Measurements from ENCODE around the gene PACRG.

GRCh38 chr6:162973980-162974379 lies 246.2 kb downstream of the PACRG start:
- TF ChIP-seq EZH2 (IDR thresholded peaks at IDR 0.05; ENCODE audit: borderline replicate concordance, control insufficient read depth, low read depth, low read length) (no peak), JUNB (IDR thresholded peaks at IDR 0.05) (no peak), NR2C2 (IDR thresholded peaks at IDR 0.05; ENCODE audit: borderline replicate concordance, control insufficient read depth, insufficient read length, low read depth) (no peak), NBN (IDR thresholded peaks at IDR 0.05) (no peak), ZNF24 (IDR thresholded peaks at IDR 0.05) (no peak), CHD2 (IDR thresholded peaks at IDR 0.05; ENCODE audit: borderline replicate concordance, low read depth, low read length) (no peak), ZBTB11 (CRISPR knock-in tag; IDR thresholded peaks at IDR 0.05) (no peak), SIN3A (IDR thresholded peaks at IDR 0.05; ENCODE audit: low read depth, low read length) (no peak), ATF2 (IDR thresholded peaks at IDR 0.05; ENCODE audit: low read length) (no peak), POLR2A (IDR thresholded peaks at IDR 0.05; ENCODE audit: low read depth, low read length) (no peak), PML (IDR thresholded peaks at IDR 0.05; ENCODE audit: low read length) (no peak), CTCF (IDR thresholded peaks at IDR 0.05 in 2 of 3, conservative IDR thresholded peaks at IDR 0.05 in 1 of 3; ENCODE audit: control insufficient read depth in 2 of 3, extremely low read depth in 1 of 3, insufficient read depth in 1 of 3, low read depth in 3 of 3, low read length in 3 of 3) (no peak)
